ENCODE data around the gene CDON.

GRCh38 chr11:126012852-126013251 is 49.8 kb downstream of the CDON start:
- TF ChIP-seq CTCF (IDR thresholded peaks at IDR 0.05 in 4 of 5, conservative IDR thresholded peaks at IDR 0.05 in 1 of 5) (no peak), POLR2A (IDR thresholded peaks at IDR 0.05) (no peak)

Measured in gastrocnemius medialis (tissue), 4 donors.